NCI-H146 treated with DMSO at 0.1 percent for 48 hours (cell line): ENCODE measurements around the gene TRAF1.

Source experiments
- DNase-seq: peaks from one replicate; lab custom pipeline; 2025; ENCODE audit not compliant: unreplicated experiment; lab: John Stamatoyannopoulos, UW

TRAF1 gene

DNA sequence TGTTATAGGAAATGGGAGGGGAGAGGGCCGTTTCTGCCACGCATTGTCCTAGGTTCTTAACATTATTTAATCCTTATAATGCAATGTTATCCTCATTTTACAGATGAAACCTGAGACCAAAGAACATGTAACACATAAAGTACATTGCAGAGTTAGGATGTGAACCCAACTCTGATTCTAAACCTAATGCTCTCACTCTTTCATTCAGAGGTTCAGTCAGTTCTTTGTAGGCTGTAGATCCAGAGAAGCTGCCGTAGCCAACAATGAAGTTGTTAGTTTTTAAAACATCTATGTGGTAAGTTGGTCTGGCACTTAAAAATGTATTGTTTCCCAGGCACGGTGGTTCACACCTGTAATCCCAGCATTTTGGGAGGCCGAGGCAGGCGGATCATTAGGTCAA lies 73.4 kb downstream of the TRAF1 start:
- DNase-seq: no peak
